Renal cortex interstitium (tissue), 15 donors: ENCODE measurements around the gene C6orf15. TPM values are rescaled to one million over a fixed set of nuclear protein-coding genes. Genes with fewer than 3 reads are reported as not detected.

ENCODE experiments used
- DNase-seq, 11 donors: peaks; one replicate each; pipeline ENCODE4 v3.0.0-alpha.2; 2013; ENCODE audit warnings: low read depth in 9 of 11, low spot score in 4 of 11; ENCODE audit errors: extremely low read depth in 1 of 11
- long read RNA-seq, 16 experiments: transcript quantifications; one replicate each; lab custom pipeline, GENCODE V29; 2026
- polyA plus RNA-seq, 3 donors: library from polyadenylated mRNA; unstranded; fragments of 120-200 nt; gene quantifications; one replicate each; pipeline ENCODE4 v1.2.1, GENCODE V29; 2013; ENCODE audit not compliant: insufficient read length in 3 of 3

Gene C6orf15
- not detected for polyA plus RNA-seq
- long read RNA-seq, donor 1, result 0 reads
- long read RNA-seq, donor 2, result 0 reads
- long read RNA-seq, donor 3, result 0 reads
- long read RNA-seq, donor 4, result 0 reads
- long read RNA-seq, donor 5, result 0 reads
- long read RNA-seq, donor 6, result 0 reads
- long read RNA-seq, donor 7, result 0 reads
- long read RNA-seq, donor 8, result 0 reads
- long read RNA-seq, donor 9, result 0 reads
- long read RNA-seq, donor 10, result 0 reads
- long read RNA-seq, donor 11, result 0 reads
- long read RNA-seq, donor 12, result 0 reads
- long read RNA-seq, donor 13, result 0 reads
- long read RNA-seq, donor 14, result 0 reads
- long read RNA-seq, donor 15, result 0 reads
- long read RNA-seq, donor 16, result 0 reads

GRCh38 chr6:31112478-31112877 lies at the start of gene C6orf15:
C6orf15 (minus strand) TSS chr6:31112575; CDS start chr6:31112555, 20 bp downstream.
- no peak for DNase-seq

DNA sequence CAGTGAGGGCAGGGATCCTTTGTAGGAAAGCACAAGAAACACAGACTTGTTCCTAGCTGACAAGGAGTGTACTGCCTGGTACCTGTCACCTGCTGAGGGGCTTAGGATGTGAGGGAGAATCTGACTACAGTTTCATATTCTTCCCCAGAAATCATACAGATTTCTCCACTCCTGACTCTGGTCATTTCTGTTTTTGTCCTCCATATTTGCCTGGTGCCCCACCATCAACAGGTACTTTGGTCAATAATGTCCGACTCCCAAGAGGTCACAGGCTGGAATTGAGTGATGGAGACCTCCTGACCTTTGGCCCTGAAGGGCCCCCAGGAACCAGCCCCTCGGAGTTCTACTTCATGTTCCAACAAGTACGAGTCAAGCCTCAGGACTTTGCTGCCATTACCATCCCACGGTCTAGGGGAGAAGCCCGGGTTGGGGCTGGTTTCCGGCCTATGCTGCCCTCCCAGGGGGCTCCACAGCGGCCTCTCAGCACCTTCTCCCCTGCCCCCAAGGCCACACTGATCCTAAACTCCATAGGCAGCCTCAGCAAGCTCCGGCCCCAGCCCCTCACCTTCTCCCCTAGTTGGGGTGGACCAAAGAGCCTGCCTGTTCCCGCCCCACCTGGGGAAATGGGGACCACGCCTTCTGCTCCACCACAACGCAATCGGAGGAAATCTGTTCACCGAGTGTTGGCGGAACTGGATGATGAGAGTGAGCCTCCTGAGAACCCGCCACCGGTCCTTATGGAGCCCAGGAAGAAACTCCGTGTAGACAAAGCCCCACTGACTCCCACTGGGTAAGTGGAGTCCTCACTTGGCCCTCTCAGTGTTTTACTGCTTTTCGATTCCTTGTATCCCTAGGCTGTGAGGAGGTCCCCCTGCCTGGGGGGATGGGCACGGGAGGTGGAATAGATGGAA lies 49.1 kb upstream of the C6orf15 start:
- DNase-seq, result no peak

DNA sequence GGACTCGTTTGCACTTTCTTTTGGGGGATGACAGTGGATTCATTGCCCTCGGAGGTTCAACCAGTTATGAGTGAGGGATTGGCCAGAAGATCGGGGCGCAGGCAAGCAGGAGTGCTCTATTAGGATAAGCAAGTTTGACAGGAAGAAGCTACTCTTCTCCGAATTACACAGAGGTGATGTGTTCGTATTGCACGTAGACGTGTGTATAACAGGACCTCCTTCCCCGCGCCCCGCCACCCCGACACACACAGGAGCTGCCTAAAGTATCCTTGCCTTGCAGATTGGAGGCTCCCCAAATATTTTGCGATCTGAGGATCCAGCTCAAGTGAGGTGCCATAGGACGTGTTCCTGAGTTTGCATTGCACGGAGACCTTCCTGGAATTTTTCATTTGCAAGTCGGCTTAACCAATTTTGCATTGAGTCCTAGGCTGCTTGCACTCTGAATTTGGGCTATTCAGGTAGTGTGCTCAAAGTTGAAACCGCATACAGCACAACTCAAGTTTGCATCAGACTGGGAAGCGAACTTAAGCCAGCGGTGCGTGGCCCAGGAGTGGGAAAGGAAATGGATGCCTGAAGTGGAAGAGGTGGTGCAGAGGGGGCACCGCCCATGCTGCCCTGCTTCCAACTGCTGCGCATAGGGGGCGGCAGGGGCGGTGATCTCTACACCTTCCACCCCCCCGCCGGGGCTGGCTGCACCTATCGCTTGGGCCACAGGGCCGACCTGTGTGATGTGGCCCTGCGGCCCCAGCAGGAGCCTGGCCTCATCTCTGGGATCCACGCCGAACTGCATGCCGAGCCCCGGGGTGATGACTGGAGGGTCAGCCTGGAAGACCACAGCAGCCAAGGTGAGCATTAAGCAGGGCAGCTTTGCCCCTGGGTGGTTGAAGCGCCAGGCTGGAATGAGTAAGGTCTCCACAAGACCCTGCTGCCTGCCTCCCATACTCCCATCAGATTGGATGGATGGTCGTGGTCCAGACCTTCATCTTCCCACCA lies 46.8 kb upstream of the C6orf15 start:
- DNase-seq, result no peak

DNA sequence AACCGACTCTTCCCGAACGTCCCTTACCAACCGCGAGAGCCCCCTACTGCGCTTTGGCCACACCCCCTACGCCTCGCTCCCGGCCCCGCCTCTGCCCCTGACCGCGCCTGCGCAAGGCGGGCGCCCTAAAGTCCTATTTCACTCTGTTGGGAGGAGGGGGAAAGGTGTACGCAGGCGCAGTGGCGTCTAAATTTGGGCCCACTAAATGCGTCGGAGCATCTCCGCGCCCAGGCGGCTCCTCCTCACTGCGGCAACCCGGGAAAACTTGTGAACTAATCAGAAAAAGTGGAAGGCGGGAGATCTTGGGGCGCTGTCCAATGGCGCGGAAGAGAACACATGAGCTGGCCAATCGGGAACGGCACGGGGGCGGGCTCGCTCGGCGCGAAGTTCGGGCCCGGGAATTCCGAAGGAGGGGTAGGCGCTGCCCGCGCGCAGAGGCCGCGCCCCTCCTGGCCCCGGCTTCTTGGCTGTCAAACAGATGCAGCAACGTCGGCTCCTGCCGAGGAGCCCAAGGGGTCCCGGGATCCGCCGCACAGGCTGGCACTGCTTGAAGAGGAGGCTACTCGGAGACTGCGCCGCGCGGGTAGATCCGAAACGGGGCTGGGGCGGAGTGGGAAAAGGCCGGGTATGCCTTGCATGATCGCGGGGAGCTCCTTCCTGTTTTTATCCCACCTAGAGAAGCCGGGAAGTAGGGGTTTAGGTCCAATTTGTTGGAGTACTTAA lies 45.9 kb upstream of the C6orf15 start, which contains the start of gene TCF19:
Gene TCF19 (plus strand): TSS at position 450 of the 723 bp plus-strand sequence. CDS start 881 bp downstream, outside the sequence.
- DNase-seq, result peak; percentile 97 to 100 (median 99)

DNA sequence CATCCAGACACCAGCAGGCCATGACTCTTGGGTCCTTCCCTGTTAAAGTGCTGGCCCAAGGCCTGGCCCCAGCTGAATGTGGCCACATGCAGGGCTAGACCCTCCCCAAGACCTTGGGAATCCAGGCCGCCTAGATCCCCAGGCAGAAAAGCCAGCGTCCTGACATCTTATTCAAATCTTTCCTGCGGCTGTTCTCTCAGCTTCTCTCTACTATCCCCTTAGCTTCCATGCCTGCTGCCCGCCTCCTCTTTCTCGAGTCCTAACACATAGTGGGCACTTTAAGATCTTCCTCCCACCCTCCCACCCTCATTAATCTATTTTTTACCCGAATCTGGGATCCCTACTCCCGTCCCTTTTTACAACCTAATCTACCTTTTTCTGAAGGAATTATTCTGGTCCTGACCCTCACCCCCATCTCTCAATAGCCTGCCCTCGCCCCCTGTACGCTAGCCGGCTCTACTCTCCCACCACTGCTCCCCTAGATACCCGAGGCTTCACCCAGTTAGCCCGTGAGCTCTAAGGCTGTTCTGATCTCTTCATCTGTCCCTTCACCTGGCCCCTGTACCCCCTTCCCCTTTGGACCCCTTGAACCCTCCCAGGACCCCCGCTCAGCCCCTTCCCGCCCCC lies 45.3 kb upstream of the C6orf15 start, which contains the start of gene CCHCR1:
Gene CCHCR1 (minus strand): TSS at position 290 of the 627 bp plus-strand sequence. CDS start 202 bp downstream, at position 88.
- no peak for DNase-seq

DNA sequence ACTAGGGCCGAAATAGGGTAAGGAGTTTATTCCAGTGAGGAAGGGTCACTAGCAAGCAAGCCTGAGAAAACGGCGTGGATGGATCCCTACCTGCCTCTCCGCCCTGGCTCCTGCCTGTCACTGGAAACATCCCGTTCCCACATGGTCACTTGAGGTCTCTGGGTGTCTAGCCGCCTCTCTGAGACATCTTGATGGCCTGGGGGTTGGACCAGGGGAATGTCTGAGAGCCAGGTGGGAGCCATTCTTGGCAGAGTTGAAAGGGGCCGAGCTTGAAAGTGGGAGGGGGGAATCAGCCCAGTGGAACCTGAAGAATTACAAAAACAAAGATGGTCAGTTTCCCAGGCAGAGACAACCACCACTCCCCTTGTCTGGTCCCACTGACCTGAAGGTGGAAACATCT lies 44.3 kb upstream of the C6orf15 start:
- DNase-seq, result no peak

DNA sequence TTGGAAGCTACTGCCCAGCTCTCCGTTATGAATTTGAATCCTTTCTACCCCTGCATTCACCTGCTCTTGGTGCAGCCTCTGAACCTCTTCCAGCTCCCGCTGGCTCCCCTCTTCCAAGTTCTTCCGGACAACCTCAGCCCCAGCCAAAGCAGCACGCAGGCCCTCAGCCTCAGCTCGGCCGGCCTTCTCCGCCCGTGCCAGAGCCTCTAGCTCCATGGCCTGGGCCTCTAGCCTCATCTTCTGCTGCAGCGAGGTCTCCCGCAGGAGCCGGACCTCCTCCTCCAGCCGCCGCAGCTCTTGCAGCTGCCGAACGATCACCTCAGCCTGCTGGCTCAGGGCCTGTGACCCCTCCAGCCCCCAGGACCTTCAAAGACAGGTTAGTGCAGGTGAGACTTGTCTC lies 42.1 kb upstream of the C6orf15 start:
- no peak for DNase-seq

- peak in 1 of 11 donors; percentile 43 for DNase-seq
Measured at GRCh38 chr6:31152781-31153180, 40.4 kb upstream of the C6orf15 start.

GRCh38 chr6:31149827-31150447 lies 37.6 kb upstream of the C6orf15 start:
- DNase-seq, result no peak

DNA sequence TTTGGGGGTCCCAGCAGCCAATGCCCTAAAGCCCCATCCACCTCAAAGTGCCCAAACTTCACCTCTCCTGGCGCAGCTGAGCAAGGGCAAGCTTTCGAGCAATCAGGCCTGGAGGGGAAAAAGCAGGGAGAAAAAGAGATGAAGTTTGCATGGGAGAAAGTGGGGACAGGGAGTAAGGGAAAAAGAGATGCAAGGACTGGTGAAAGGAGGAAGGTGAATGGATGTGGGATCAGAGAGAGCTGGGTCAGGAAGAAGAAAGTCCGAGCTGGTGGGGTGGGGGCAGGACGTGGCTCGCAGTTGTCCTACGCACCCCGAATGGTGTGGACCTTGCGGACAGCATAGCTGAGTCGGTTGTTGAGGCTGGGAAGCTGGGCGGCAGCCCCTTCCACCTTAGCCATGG lies 33.0 kb upstream of the C6orf15 start:
- no peak for DNase-seq

DNA sequence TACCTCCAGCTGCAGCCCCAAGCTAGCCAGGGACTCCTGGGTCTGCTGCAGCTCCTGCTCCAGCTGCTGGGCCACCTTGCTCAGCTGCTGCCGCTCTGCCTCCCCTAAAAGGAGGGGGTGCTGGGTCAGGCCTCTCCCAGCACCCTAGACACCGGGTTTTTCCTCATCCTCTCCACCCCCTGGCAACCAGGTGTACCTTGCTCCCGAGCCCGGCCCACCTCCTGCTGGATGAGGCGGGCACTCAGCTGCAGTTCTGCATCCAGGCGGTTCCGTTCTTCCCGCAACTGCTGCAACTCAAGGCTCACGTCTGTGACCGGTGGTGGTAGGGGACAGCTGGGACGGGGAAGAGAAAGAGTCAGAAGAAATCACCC lies 32.6 kb upstream of the C6orf15 start:
- DNase-seq, result no peak

DNA sequence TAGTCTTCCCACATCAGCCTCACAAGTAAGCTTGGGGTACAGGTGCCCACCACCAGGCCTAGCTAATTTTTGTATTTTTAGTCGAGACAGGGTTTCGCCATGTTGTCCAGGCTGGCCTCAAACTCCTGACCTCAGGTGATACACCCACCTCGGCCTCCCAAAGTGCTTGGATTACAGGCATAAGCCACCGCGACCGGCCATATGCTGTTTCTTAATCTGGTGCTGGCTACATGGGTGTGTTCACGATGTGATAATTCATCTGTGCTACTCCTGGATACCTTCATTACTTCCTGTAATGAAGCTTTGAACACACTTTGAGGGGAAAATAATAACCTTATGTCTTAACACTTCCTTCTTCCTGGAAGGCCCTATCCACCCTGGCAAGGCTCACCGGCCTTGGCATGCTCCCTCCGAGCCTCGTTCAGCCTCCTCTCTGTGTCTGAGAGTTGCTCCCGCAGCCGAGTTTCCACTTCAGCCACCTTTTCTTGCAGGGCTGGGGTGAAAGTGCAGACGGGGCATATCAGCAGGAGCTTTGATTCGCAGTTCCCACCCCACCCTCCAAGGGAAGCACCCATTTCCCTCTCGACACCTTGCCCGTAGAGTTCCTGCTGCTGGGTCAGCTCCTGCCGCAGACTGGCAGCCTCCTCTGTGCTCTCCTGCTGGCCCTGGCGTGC lies 32.1 kb upstream of the C6orf15 start:
- no peak for DNase-seq

DNA sequence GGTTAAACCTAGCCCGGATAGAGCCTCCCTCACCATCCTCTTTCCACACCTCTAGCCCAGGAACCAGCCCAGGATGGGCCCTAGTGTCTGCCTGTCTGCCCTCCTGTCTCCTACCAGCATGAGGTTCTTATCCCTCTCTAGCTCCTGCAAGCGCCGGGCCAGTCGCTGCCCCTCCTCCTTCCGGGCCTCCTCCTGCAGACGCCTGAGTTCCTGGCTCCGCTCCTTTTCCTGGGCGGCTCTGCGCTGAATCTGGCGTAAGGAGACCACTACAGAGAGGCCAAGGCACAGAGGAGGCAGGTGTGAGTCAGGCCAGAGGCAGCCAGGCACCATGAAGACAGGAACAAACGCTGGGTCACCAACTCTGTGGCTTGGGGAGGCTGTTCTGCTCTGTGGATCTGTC lies 30.8 kb upstream of the C6orf15 start:
- no peak for DNase-seq

DNA sequence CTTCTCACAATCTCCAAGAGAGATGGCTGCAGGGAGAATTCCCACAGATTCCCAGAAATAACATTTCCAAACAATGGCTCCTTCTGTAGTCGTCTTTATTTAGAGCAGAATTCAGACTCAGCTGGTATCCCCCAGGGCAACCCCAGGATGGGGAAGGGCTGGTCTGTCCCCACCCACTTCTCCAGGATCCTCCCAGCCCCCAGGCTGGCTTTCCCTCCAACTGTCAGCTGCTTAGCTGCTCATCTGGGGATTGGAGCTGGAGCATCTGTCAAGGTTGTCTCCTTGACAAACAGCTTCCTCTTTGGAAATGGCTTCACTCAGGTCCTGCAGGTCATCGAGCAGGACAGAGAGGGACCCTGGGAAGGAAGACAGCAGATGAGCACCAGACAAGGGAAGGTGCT lies 30.0 kb upstream of the C6orf15 start:
- DNase-seq, result no peak

DNA sequence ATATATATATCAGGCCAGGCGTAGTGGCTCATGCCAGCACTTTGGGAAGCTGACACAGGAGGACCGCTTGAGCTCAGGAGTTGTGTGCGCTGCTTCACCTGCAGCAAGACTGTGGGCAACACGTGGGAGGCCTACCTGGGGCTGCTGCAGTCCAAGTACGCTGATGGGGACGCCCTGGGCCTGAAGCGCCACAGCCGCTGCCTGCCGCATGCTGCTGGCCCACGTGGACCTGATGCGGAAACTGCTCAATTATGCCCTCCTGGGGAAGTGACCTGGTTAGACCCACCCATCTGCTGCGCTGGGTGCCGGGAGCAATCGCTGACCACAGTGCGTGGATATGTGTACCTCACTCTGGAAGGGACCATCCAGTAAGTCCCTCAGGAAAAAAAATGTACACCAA lies 28.3 kb upstream of the C6orf15 start:
- no peak for DNase-seq

- DNase-seq, result no peak
Measured at GRCh38 chr6:31139599-31139998, 27.2 kb upstream of the C6orf15 start.

DNA sequence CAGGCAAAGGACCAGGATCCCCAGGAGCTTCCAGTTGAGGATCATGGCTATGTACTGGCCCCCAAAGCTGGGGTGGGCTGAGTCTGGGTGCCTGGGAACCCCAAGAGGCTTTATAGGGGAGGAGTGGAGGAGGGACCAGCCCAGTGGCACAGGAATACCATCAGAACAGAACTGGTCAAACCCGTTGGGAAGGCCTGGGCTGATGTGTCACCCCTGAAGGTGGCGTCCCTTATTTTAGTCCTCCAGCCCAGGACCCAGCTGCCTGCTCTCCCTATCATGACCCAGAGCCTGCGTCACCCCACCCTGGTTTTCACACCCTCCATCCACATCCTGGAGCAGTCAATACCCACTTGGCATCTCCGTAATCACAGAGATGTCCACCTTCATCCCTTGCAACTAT lies 26.6 kb upstream of the C6orf15 start, which contains the start of gene PSORS1C2:
Gene PSORS1C2 (minus strand): TSS at position 85 of the 400 bp plus-strand sequence. CDS start 40 bp downstream, at position 45.
- no peak for DNase-seq
